ENCODE measurements around the gene METTL8. TPM values are rescaled to one million over a fixed set of nuclear protein-coding genes. Genes with fewer than 3 reads are reported as not detected.

Gene METTL8
- total and polyA plus RNA-seq, 12 donors = 1.7 to 13.6 (median 11.3) TPM

DNA sequence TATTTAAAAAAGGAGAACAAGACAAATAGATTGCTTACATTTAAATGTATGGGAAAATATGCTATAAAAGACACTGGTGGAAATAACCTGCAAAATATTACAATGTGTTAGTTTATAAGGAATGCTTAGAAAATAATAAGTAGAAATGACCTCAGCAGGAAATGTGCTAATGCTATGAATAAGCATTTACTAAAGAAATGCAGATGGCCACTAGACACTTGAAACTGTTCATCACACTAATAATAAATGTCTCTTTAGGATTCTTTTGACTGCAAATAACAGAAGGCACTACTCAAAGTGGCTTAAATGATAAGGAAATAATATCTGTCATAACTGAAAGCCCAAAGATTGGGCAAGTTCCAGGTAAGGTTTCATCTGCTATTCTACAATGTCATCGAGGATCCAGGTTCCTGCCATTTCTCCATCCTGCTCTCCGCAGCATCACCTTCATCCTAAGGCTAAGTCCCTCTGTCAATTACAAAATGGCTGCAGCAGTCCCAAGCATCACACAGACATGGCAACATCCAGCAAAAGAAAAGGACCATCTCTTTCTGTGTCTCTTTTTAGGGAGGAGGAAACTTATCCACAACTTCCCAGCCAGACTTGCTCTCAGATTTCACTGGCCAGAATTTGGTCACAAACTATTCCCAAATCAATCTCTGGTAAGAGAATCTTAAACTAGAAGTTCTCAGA is 21.9 kb downstream of the METTL8 start:
- ATAC-seq = no peak
- intact Hi-C loops (cut with DNase I) = loop anchor here in 4 of 10 donors (5.0 to 10.0 kb wide), 4 partner anchors 227 to 440 kb away; partner anchors contain the start of gene TLK1 (in 1 of the 4)

DNA sequence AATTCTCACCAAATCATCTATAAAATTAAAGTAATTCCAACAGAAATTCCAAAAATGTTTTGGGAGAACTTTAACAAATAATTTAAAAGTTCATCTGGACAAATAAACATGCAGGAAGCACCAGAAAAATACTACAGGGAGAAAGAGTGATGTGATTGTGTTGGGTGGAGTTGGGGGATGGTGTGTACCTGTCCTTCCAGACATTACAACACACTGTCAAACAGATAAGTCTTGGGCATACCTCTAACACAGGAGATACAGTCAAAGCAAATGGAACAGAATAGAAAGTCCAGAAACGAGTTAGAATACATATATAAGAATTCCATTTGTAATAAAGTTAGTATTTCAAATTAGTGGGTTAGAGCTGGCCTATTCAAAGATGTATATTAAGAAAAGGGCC is 22.6 kb downstream of the METTL8 start:
- no peak for DNase-seq
- intact Hi-C loops (cut with DNase I) = loop anchor here in 4 of 10 donors (5.0 to 10.0 kb wide), 4 partner anchors 226 to 439 kb away; partner anchors contain the start of gene TLK1 (in 1 of the 4)
- H3K4me1 ChIP-seq = peaks cover 0 to 15% (median 5%) of the 10 kb centered on the region in 9 donors
- TF ChIP-seq, protein P1, sequence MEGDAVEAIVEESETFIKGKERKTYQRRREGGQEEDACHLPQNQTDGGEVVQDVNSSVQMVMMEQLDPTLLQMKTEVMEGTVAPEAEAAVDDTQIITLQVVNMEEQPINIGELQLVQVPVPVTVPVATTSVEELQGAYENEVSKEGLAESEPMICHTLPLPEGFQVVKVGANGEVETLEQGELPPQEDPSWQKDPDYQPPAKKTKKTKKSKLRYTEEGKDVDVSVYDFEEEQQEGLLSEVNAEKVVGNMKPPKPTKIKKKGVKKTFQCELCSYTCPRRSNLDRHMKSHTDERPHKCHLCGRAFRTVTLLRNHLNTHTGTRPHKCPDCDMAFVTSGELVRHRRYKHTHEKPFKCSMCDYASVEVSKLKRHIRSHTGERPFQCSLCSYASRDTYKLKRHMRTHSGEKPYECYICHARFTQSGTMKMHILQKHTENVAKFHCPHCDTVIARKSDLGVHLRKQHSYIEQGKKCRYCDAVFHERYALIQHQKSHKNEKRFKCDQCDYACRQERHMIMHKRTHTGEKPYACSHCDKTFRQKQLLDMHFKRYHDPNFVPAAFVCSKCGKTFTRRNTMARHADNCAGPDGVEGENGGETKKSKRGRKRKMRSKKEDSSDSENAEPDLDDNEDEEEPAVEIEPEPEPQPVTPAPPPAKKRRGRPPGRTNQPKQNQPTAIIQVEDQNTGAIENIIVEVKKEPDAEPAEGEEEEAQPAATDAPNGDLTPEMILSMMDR (IDR thresholded peaks at IDR 0.05) = no peak
- H3K27me3 ChIP-seq = no peaks in the 10 kb centered on the region
- H3K4me3 ChIP-seq = no peak overlapping the region
- H3K9me3 ChIP-seq = no peaks in the 10 kb centered on the region
- 59 to 81% methylated on average over 1 of the region's 1 CpG for WGBS, 2 donors
- no peak overlapping the region for H3K27ac ChIP-seq
- H3K36me3 ChIP-seq = no peaks in the 10 kb centered on the region
- ATAC-seq = no peak

More for the DNA sequence above, 21.9 kb downstream of the METTL8 start:
- no peaks in the 10 kb centered on the region for H3K9me3 ChIP-seq
- no peak overlapping the region for H3K4me3 ChIP-seq
- TF ChIP-seq, protein P1 (IDR thresholded peaks at IDR 0.05) = no peak
- H3K27ac ChIP-seq = no peak overlapping the region
- no peaks in the 10 kb centered on the region for H3K27me3 ChIP-seq
- no peaks in the 10 kb centered on the region for H3K36me3 ChIP-seq
- H3K4me1 ChIP-seq = peaks cover 0 to 15% (median 5%) of the 10 kb centered on the region in 9 donors
- WGBS, 2 donors = 95% methylated on average over 2 of the region's 2 CpGs
- no peak for DNase-seq

DNA sequence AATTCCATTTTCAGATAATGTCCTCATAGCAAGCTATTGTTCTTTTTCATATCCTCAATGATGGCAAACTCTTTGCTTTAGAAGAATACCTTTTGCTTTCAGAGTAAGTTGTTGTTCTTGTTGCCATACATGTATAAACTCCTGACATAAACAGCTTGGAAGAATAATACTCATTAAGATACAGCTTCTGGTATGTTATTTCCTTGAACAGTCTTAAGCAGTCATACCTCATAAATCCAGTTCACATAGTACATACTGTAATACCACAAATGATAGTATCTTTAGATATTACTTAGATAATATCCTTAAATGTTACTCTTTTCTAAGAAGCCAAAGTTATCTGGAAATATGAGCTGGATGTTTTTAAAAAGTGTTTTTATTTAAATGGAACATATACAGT is 23.2 kb downstream of the METTL8 start:
- H3K9me3 ChIP-seq = no peaks in the 10 kb centered on the region
- no peaks in the 10 kb centered on the region for H3K27me3 ChIP-seq
- peaks cover 0 to 11% (median 5%) of the 10 kb centered on the region in 9 donors for H3K4me1 ChIP-seq
- H3K4me3 ChIP-seq = no peak overlapping the region
- no peak overlapping the region for H3K27ac ChIP-seq
- DNase-seq = no peak
- H3K36me3 ChIP-seq = no peaks in the 10 kb centered on the region
- no peak for ATAC-seq
- TF ChIP-seq, protein P1 (IDR thresholded peaks at IDR 0.05) = no peak
- intact Hi-C loops (cut with DNase I) = loop anchor here in 4 of 10 donors (5.0 to 10.0 kb wide), 4 partner anchors 226 to 438 kb away; partner anchors contain the start of gene TLK1 (in 1 of the 4)

DNA sequence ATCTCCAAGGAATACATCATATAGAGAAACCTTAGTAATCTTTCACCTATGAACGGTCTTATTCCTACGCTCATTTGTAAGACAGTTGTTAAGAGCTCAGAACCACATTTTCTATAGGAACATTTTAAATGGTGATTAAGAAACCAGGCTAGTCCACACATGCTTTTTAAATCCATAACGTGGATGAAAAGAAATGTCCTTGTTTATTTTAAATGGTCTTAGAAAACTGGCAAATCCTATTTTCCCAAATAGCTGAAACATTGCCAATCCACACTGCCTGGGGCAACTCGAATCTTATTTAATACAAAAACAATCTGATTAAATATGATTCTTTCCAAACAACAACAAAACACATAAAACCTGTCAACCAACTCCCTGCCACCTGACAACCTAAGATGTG is 23.7 kb downstream of the METTL8 start:
- no peak for ATAC-seq
- Histone ChIP-seq H3K27ac (no peak overlapping the region), H3K27me3 (no peaks in the 10 kb centered on the region), H3K36me3 (no peaks in the 10 kb centered on the region), H3K4me3 (no peak overlapping the region), H3K9me3 (no peaks in the 10 kb centered on the region), H3K4me1 (peaks cover 0 to 11% (median 5%) of the 10 kb centered on the region in 9 donors)
- 79 to 88% methylated on average over 4 of the region's 4 CpGs for WGBS, 2 donors
- TF ChIP-seq, protein P1 (IDR thresholded peaks at IDR 0.05) = no peak
- no peak for DNase-seq
- intact Hi-C loops (cut with DNase I) = loop anchor here in 4 of 10 donors (5.0 to 10.0 kb wide), 4 partner anchors 225 to 438 kb away; partner anchors contain the start of gene TLK1 (in 1 of the 4)

Measured in heart right ventricle (tissue), 16 donors.